Glutamatergic neuron (in vitro differentiated cells): ENCODE results near the gene CC2D1A. TPM values are rescaled to one million over a fixed set of nuclear protein-coding genes. Genes with fewer than 3 reads are reported as not detected.

Experiments
- DNase-seq: peaks from one replicate; pipeline ENCODE4 v3.0.0; 2022
- H3K27ac Mint-ChIP-seq: one replicate; pipeline ENCODE4 v1.8.0; 2020; ENCODE audit warnings: mild to moderate bottlenecking, mixed read lengths, inconsistent platforms; ENCODE audit not compliant: unreplicated experiment
- H3K27me3 Mint-ChIP-seq: one replicate; pipeline ENCODE4 v1.8.0; 2020; ENCODE audit warnings: mild to moderate bottlenecking, moderate library complexity, mixed read lengths, inconsistent platforms; ENCODE audit not compliant: unreplicated experiment
- H3K36me3 Mint-ChIP-seq: one replicate; pipeline ENCODE4 v1.8.0; 2020; ENCODE audit warnings: mild to moderate bottlenecking, mixed read lengths, inconsistent platforms; ENCODE audit not compliant: unreplicated experiment
- H3K4me1 Mint-ChIP-seq: one replicate; pipeline ENCODE4 v1.8.0; 2020; ENCODE audit warnings: mild to moderate bottlenecking, low read depth, mixed read lengths, inconsistent platforms; ENCODE audit not compliant: unreplicated experiment
- H3K4me3 Mint-ChIP-seq: one replicate; pipeline ENCODE4 v1.8.0; 2020; ENCODE audit warnings: mild to moderate bottlenecking, mixed read lengths, inconsistent platforms; ENCODE audit not compliant: unreplicated experiment
- H3K9me3 Mint-ChIP-seq: one replicate; pipeline ENCODE4 v1.8.0; 2020; ENCODE audit warnings: mild to moderate bottlenecking, moderate library complexity, mixed read lengths, inconsistent platforms; ENCODE audit not compliant: unreplicated experiment
- total RNA-seq: library from RNA; stranded (reverse); fragmentation: NEBNext Ultra II Directional; extraction: Animal tissue kit (Norgen Biotek cat#: 25700); gene quantifications from one replicate; pipeline ENCODE4 v1.2.1, GENCODE V29; 2021; ENCODE audit not compliant: unreplicated experiment
- TF ChIP-seq, protein P1 (sequence below): fragments of 200-600 bp; sonication (generic); IDR thresholded peaks from one replicate; pipeline ENCODE4 v1.5.0; 2021; ENCODE audit not compliant: partially characterized antibody, unreplicated experiment

Gene CC2D1A
- total RNA-seq, 1 donor from 2014 or later = 56.3 TPM

DNA sequence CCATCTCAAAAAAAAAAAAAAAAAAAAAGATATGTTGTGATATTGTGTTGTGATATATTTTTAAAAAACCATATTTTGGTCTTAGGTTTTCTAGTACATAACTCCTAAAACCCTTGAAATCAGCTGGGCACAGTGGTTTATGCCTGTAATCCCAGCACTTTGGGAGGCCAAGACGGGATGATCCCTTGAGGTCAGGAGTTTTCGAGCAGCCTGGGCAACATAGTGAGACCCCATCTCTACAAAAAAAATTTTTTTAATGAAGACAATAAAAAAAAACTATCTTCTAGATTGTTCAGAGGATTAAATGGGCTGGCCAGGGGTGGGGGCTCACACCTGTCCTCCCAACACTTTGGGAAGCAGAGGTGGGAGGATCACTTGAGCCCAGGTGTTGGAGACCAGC, 45.0 kb downstream of the CC2D1A start:
- Mint-ChIP-seq H3K4me1 (peaks cover 3% of the 10 kb centered on the region), H3K27ac (no peak overlapping the region), H3K27me3 (peaks cover 4% of the 10 kb centered on the region), H3K4me3 (no peak overlapping the region), H3K36me3 (no peaks in the 10 kb centered on the region), H3K9me3 (peaks cover 3% of the 10 kb centered on the region)
- TF ChIP-seq, protein P1, sequence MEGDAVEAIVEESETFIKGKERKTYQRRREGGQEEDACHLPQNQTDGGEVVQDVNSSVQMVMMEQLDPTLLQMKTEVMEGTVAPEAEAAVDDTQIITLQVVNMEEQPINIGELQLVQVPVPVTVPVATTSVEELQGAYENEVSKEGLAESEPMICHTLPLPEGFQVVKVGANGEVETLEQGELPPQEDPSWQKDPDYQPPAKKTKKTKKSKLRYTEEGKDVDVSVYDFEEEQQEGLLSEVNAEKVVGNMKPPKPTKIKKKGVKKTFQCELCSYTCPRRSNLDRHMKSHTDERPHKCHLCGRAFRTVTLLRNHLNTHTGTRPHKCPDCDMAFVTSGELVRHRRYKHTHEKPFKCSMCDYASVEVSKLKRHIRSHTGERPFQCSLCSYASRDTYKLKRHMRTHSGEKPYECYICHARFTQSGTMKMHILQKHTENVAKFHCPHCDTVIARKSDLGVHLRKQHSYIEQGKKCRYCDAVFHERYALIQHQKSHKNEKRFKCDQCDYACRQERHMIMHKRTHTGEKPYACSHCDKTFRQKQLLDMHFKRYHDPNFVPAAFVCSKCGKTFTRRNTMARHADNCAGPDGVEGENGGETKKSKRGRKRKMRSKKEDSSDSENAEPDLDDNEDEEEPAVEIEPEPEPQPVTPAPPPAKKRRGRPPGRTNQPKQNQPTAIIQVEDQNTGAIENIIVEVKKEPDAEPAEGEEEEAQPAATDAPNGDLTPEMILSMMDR = no peak
- no peak for DNase-seq

DNA sequence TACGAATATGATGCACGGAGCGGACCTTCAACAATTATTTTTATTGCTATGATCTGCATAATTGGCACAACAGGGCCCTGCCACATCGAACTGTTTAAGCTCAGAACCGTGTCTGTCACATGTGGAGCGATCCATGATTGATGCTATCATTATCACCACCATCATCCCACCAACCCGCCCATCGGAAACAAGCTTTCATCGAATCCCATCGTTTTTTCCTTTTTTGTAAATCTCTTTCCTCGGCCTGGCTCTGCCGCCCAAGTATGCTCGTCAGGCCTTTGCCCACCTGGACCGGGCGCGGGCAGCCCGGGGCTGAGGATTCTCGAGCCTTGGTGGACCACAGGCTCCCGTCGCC, 45.8 kb downstream of the CC2D1A start:
- TF ChIP-seq, protein P1 = no peak
- Mint-ChIP-seq H3K4me1 (peaks cover 3% of the 10 kb centered on the region), H3K27ac (peak overlapping the region; percentile 53), H3K4me3 (peak overlapping the region; percentile 85), H3K27me3 (peaks cover 4% of the 10 kb centered on the region), H3K36me3 (no peaks in the 10 kb centered on the region), H3K9me3 (peaks cover 3% of the 10 kb centered on the region)
- no peak for DNase-seq

DNA sequence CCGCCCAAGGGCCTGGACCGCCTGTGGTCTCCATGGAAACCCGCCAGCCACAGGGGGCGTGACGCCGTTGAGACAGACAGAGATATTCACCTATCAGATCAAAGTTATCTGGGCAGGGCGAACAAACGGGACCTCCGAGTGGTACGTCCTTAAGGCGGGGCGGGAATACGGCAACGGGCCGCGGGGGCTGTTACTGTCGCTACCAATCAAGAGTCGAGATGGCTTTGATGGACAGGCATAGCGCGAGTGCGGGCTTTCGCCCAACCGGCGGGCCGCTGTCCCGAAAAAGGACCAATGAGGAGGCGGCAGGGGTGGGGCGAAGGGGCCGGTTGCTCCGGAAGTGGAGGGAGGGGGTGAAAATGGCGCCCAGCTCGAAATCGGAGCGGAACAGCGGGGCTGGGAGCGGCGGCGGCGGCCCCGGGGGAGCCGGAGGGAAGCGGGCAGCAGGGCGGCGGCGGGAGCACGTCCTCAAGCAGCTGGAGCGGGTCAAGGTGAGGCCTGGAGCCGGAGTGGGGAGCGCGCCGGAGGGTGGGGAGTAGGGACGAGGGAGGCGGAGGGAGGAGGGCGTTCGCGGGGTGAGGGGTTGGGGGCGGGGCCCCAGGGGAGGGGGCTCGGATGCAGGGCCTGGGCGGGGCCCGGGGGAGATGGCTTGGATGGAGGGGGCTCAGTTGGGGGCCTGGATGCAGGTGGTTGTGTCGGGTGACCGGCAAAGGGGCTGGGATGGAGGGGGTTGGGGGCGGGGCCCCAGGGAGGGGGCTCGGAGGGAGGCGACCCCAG, 46.3 kb downstream of the CC2D1A start, which contains the start of gene DCAF15:
DCAF15 (plus strand) TSS at position 356 of the 777 bp plus-strand sequence; CDS start at position 360, 4 bp downstream.
- TF ChIP-seq, protein P1 = no peak

DNA sequence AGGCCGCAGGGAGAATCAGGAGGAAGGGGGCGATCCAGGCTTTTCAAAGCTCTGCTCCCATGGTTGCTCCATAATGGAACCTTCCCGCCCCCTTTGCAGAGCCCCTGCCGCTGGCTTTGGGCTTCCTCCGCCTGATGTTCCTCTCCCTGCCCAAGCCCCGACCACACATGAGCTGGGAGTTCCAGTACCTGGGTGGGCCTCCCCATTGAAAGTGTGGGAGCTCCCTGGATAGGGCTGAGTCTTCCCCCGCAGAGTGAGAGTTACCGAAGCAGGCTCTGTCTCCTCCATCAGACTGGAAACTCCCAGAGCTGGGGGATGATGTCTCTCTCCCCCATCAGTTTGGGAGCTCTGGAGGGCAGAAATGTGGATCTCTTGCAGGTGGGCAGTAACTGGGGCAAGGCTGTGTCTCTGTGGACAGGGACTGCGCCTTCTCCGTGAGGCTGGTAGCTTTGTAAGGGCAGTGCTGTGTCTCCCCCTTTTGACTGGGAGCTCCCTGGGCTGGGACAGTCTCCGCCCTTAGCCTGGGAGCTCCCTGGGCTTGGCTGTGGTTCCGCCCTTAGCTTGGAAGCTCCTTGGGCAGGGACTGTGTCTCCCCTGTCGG, 47.0 kb downstream of the CC2D1A start:
- TF ChIP-seq, protein P1 = no peak
- H3K9me3 Mint-ChIP-seq = peaks cover 3% of the 10 kb centered on the region
- H3K36me3 Mint-ChIP-seq = no peaks in the 10 kb centered on the region
- peak overlapping the region; percentile 90 for H3K4me3 Mint-ChIP-seq
- peaks cover 6% of the 10 kb centered on the region for H3K27me3 Mint-ChIP-seq
- peak overlapping the region; percentile 68 for H3K27ac Mint-ChIP-seq
- DNase-seq = no peak
- peaks cover 4% of the 10 kb centered on the region for H3K4me1 Mint-ChIP-seq

More for the DNA sequence above, 46.3 kb downstream of the CC2D1A start, which contains the start of gene DCAF15:
- Mint-ChIP-seq H3K9me3 (peaks cover 3% of the 10 kb centered on the region), H3K36me3 (no peaks in the 10 kb centered on the region), H3K27ac (peak within 1 kb of the TSS; percentile 68), H3K4me3 (peak within 1 kb of the TSS; percentile 90), H3K4me1 (peaks cover 4% of the 10 kb centered on the region), H3K27me3 (peaks cover 6% of the 10 kb centered on the region)
- peak; percentile 99 for DNase-seq

DNA sequence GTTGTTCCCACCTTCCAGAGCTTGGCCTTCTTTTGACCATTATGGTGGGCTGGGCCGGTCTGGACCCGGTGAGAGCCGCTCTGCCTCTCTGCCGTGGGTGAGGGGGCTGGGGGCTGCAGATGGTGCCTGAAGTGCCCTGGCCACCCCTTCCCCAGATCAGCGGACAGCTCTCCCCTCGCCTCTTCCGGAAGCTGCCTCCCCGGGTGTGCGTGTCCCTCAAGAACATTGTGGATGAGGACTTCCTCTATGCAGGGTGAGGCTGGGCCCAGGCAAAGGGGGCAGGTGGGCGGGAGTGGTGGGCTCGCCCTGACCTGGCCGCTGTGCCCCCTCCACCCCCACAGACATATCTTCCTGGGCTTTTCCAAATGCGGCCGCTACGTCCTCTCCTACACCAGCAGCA, 48.2 kb downstream of the CC2D1A start:
- H3K9me3 Mint-ChIP-seq = peaks cover 3% of the 10 kb centered on the region
- H3K4me3 Mint-ChIP-seq = peak overlapping the region; percentile 20
- H3K36me3 Mint-ChIP-seq = no peaks in the 10 kb centered on the region
- peaks cover 11% of the 10 kb centered on the region for H3K4me1 Mint-ChIP-seq
- no peak overlapping the region for H3K27ac Mint-ChIP-seq
- TF ChIP-seq, protein P1 = no peak
- H3K27me3 Mint-ChIP-seq = peaks cover 12% of the 10 kb centered on the region
- no peak for DNase-seq
